Measurements from ENCODE around the gene SLC22A16.
"Not testable (repeated sequence)": the region's sequence is repeated elsewhere in the genome, so short reads cannot be mapped to it uniquely, and the experiment has no call there.

SLC22A16 gene

GRCh38 chr6:110457567-110458175 lies 18.7 kb downstream of the SLC22A16 start:
- H3K27me3 ChIP-seq (replicated peaks; ENCODE audit: control insufficient read depth, insufficient read depth, low read length); H3K4me3 ChIP-seq (replicated peaks; ENCODE audit: low read depth, low read length); H3K36me3 ChIP-seq (ENCODE audit: control insufficient read depth, insufficient read depth, low read length); DNase-seq (ENCODE audit: extremely low read depth, insufficient read length): not testable (repeated sequence)
- TF ChIP-seq, protein P1, sequence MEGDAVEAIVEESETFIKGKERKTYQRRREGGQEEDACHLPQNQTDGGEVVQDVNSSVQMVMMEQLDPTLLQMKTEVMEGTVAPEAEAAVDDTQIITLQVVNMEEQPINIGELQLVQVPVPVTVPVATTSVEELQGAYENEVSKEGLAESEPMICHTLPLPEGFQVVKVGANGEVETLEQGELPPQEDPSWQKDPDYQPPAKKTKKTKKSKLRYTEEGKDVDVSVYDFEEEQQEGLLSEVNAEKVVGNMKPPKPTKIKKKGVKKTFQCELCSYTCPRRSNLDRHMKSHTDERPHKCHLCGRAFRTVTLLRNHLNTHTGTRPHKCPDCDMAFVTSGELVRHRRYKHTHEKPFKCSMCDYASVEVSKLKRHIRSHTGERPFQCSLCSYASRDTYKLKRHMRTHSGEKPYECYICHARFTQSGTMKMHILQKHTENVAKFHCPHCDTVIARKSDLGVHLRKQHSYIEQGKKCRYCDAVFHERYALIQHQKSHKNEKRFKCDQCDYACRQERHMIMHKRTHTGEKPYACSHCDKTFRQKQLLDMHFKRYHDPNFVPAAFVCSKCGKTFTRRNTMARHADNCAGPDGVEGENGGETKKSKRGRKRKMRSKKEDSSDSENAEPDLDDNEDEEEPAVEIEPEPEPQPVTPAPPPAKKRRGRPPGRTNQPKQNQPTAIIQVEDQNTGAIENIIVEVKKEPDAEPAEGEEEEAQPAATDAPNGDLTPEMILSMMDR (IDR thresholded peaks at IDR 0.05; ENCODE audit: insufficient read depth, low read length, poor library complexity, severe bottlenecking) = peak; percentile 66

DNA sequence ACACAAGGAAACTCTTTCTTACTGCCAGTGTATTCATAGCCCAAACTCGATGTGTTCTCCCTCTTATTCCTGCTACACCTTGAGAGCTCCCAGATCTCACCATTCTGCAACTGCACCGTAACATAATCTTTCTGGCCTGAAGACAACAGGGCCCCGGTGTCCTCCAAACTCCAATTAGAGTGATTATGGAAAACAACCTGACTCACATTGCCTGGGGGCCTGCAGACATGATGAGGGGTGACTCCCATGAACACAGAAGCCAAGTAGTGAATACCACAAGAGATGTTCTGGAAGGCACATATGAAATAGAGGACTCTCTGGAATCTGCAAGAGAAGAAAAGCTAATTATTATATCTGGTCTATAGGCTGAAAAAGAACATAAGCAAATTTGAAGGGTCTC lies 19.7 kb downstream of the SLC22A16 start:
- TF ChIP-seq, protein P1 (IDR thresholded peaks at IDR 0.05; ENCODE audit: insufficient read depth, low read length, poor library complexity, severe bottlenecking) = no peak
- Histone ChIP-seq H3K4me3 (replicated peaks; ENCODE audit: low read depth, low read length) (no peak overlapping the region), H3K36me3 (ENCODE audit: control insufficient read depth, insufficient read depth, low read length) (no peaks in the 10 kb centered on the region), H3K27me3 (replicated peaks; ENCODE audit: control insufficient read depth, insufficient read depth, low read length) (no peaks in the 10 kb centered on the region; the same call in 1 of the 2 replicates)
- DNase-seq (ENCODE audit: extremely low read depth, insufficient read length) = no peak

GRCh38 chr6:110449541-110449895 lies 26.9 kb downstream of the SLC22A16 start:
- TF ChIP-seq, protein P1 (IDR thresholded peaks at IDR 0.05; ENCODE audit: insufficient read depth, low read length, poor library complexity, severe bottlenecking) = no peak
- Histone ChIP-seq H3K36me3 (ENCODE audit: control insufficient read depth, insufficient read depth, low read length) (no peaks in the 10 kb centered on the region), H3K27me3 (replicated peaks; ENCODE audit: control insufficient read depth, insufficient read depth, low read length) (no peaks in the 10 kb centered on the region), H3K4me3 (replicated peaks; ENCODE audit: low read depth, low read length) (no peak overlapping the region)
- no peak for DNase-seq (ENCODE audit: extremely low read depth, insufficient read length)

GRCh38 chr6:110448846-110449540 lies 27.4 kb downstream of the SLC22A16 start:
- TF ChIP-seq, protein P1 (IDR thresholded peaks at IDR 0.05; ENCODE audit: insufficient read depth, low read length, poor library complexity, severe bottlenecking) = no peak
- DNase-seq (ENCODE audit: extremely low read depth, insufficient read length) = no peak
- H3K27me3 ChIP-seq (replicated peaks; ENCODE audit: control insufficient read depth, insufficient read depth, low read length) = no peaks in the 10 kb centered on the region
- H3K36me3 ChIP-seq (ENCODE audit: control insufficient read depth, insufficient read depth, low read length) = no peaks in the 10 kb centered on the region
- H3K4me3 ChIP-seq (replicated peaks; ENCODE audit: low read depth, low read length) = no peak overlapping the region

GRCh38 chr6:110447761-110448160 lies 28.7 kb downstream of the SLC22A16 start:
- Histone ChIP-seq H3K27me3 (replicated peaks; ENCODE audit: control insufficient read depth, insufficient read depth, low read length) (no peaks in the 10 kb centered on the region), H3K36me3 (ENCODE audit: control insufficient read depth, insufficient read depth, low read length) (no peaks in the 10 kb centered on the region), H3K4me3 (replicated peaks; ENCODE audit: low read depth, low read length) (no peak overlapping the region)
- TF ChIP-seq, protein P1 (IDR thresholded peaks at IDR 0.05; ENCODE audit: insufficient read depth, low read length, poor library complexity, severe bottlenecking) = no peak
- no peak for DNase-seq (ENCODE audit: extremely low read depth, insufficient read length)

Measured in GM06990 (cell line).